ENCODE measurements around the gene BPHL. TPM values are rescaled to one million over a fixed set of nuclear protein-coding genes. Genes with fewer than 3 reads are reported as not detected.
"Not testable (repeated sequence)": the region's sequence is repeated elsewhere in the genome, so short reads cannot be mapped to it uniquely, and the experiment has no call there.

The BPHL gene
- total RNA-seq, 4 donors from 2014 or later: 10.1 to 26.0 (median 11.8) TPM

GRCh38 chr6:3147914-3148757 lies 29.6 kb downstream of the BPHL start:
- 86 to 98% methylated on average over 4 to 6 of the region's 6 CpGs for WGBS, 2 donors
- peaks cover 0 to 3% (median 0%) of the 10 kb centered on the region in 3 donors for H3K9me3 ChIP-seq
- H3K27ac ChIP-seq: no peak overlapping the region
- intact Hi-C loops (cut with DNase I): no loop called here
- TF ChIP-seq CTCF (IDR thresholded peaks at IDR 0.05) (peak in 1 of 6 experiments; percentile 33), POLR2A (IDR thresholded peaks at IDR 0.05) (no peak)
- DNase-seq: no peak
- peaks cover 0 to 55% (median 4%) of the 10 kb centered on the region in 3 donors for H3K36me3 ChIP-seq
- H3K4me3 ChIP-seq: no peak overlapping the region
- H3K27me3 ChIP-seq: no peaks in the 10 kb centered on the region
- no peaks in the 10 kb centered on the region for H3K4me1 ChIP-seq

GRCh38 chr6:3151691-3152090 lies 33.2 kb downstream of the BPHL start:
- Histone ChIP-seq H3K9me3 (peaks cover 0 to 3% (median 0%) of the 10 kb centered on the region in 3 donors), H3K27me3 (no peaks in the 10 kb centered on the region), H3K27ac (no peak overlapping the region), H3K36me3 (peaks cover 0 to 55% (median 4%) of the 10 kb centered on the region in 3 donors), H3K4me3 (no peak overlapping the region), H3K4me1 (peaks cover 0 to 17% (median 2%) of the 10 kb centered on the region in 3 donors)
- 70% methylated on average over 5 of the region's 5 CpGs for WGBS, 2 donors
- DNase-seq: no peak
- intact Hi-C loops (cut with DNase I): no loop called here
- TF ChIP-seq CTCF (IDR thresholded peaks at IDR 0.05) (no peak), POLR2A (IDR thresholded peaks at IDR 0.05) (no peak)

GRCh38 chr6:3152689-3153088 lies 34.2 kb downstream of the BPHL start:
- Histone ChIP-seq H3K36me3 (peaks cover 0 to 51% (median 4%) of the 10 kb centered on the region in 3 donors), H3K27ac (no peak overlapping the region), H3K4me3 (no peak overlapping the region), H3K4me1 (peaks cover 0 to 22% (median 3%) of the 10 kb centered on the region in 3 donors), H3K9me3 (peaks cover 0 to 3% (median 0%) of the 10 kb centered on the region in 3 donors), H3K27me3 (no peaks in the 10 kb centered on the region)
- intact Hi-C loops (cut with DNase I): no loop called here
- TF ChIP-seq POLR2A (IDR thresholded peaks at IDR 0.05): no peak
- TF ChIP-seq CTCF (IDR thresholded peaks at IDR 0.05): no peak
- no peak for DNase-seq
- WGBS, 2 donors: 77 to 95% methylated on average over 2 to 3 of the region's 3 CpGs

- DNase-seq; intact Hi-C loops (cut with DNase I); H3K9me3 ChIP-seq; H3K27me3 ChIP-seq; H3K4me3 ChIP-seq: not testable (repeated sequence)
- WGBS, 2 donors: 61 to 73% methylated on average over 3 to 4 of the region's 6 CpGs
- Histone ChIP-seq H3K27ac (peak overlapping the region in 3 of 4 donors; percentile 21 to 30 (median 29)), H3K36me3 (peaks cover 0 to 28% (median 0%) of the 10 kb centered on the region in 3 donors), H3K4me1 (peaks cover 0 to 49% (median 10%) of the 10 kb centered on the region in 3 donors)
Measured at GRCh38 chr6:3155416-3155815, 36.9 kb downstream of the BPHL start.

GRCh38 chr6:3156184-3157130 lies 37.9 kb downstream of the BPHL start:
- WGBS, 2 donors: 20 to 21% methylated on average over 11 to 13 of the region's 32 CpGs
- DNase-seq; H3K27me3 ChIP-seq; H3K9me3 ChIP-seq; intact Hi-C loops (cut with DNase I): not testable (repeated sequence)
- Histone ChIP-seq H3K36me3 (peaks cover 0 to 27% (median 0%) of the 10 kb centered on the region in 3 donors), H3K27ac (peak overlapping the region; percentile 93 to 100 (median 96)), H3K4me3 (peak overlapping the region; percentile 80 to 99 (median 84)), H3K4me1 (peaks cover 0 to 55% (median 10%) of the 10 kb centered on the region in 3 donors)

All from esophagus squamous epithelium (tissue), 5 donors.